BLaER1 treated with 17β-estradiol and CSF1 and Interleukin-3, amounts not matched to agents 10 nM and 100 nM (cell line): ENCODE measurements around the gene BARX1.

Experiments
- H3K27ac ChIP-seq, 11 experiments: shearing (Covaris generic); formaldehyde crosslinking; 2 replicates each; pipeline ENCODE4 v1.8.1; 2022
- H3K27me3 ChIP-seq, 11 experiments: shearing (Covaris generic); formaldehyde crosslinking; 2 replicates each; pipeline ENCODE4 v1.8.1; 2022
- H3K36me3 ChIP-seq, 11 experiments: shearing (Covaris generic); formaldehyde crosslinking; 2 replicates each; pipeline ENCODE4 v1.8.1; 2022
- H3K4me1 ChIP-seq, 10 experiments: shearing (Covaris generic); formaldehyde crosslinking; 2 replicates each; pipeline ENCODE4 v1.8.1; 2022
- H3K4me2 ChIP-seq, 11 experiments: shearing (Covaris generic); formaldehyde crosslinking; 2 replicates each; pipeline ENCODE4 v1.8.1; 2022
- H3K4me3 ChIP-seq, 10 experiments: shearing (Covaris generic); formaldehyde crosslinking; 2 replicates each; pipeline ENCODE4 v1.8.1; 2022
- H3K9ac ChIP-seq, 11 experiments: shearing (Covaris generic); formaldehyde crosslinking; 2 replicates each; pipeline ENCODE4 v1.8.1; 2022
- H3K9me3 ChIP-seq, 11 experiments: shearing (Covaris generic); formaldehyde crosslinking; replicated peaks in 1 of 11; 2 replicates each; pipeline ENCODE4 v1.8.1; 2022
- H4K20me1 ChIP-seq, 11 experiments: shearing (Covaris generic); formaldehyde crosslinking; 2 replicates each; pipeline ENCODE4 v1.8.1; 2022
- Cebpa-rat ChIP-seq, 11 experiments: shearing (Covaris generic); IDR thresholded peaks; 2 replicates each; pipeline ENCODE4 v1.8.1; 2022

The BARX1 gene

DNA sequence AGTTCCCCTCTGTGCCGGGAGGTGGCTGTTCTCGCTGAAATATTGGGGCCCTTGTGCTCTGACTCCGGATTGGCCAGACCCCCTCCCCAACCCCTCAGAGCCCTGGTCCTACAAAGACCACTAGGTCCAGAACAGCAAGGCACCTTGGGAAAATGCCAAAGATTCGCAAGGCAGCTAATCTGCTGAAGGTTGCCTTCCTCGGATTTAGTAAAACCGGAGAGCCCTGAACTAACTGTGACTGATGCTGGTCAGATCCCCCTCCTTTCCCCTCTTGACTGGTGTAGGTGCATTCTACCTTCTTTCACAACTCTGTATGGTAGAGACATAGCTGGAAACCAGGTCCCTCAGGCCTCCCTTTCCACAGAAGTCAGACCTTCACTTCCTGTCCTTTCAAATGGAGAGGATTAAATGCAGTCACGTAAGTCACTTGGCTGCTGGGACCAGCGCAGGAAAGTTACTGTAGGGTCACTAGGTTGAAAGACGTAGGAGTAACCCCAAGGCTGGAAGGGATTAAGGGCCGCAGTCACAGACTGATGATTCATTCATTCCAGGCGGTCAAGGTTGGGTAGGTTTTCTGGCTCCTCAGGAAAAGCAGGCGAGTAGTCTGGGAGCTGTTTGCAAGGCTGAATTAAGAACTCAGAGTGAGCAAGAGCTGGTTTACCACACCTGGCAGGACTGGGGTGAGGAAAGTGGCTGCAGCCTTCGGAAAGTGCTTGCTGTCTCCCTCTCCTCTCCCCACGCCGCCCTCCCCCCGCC lies 5.3 kb downstream of the BARX1 start:
- Histone ChIP-seq H4K20me1 (peaks cover 0 to 81% (median 64%) of the 10 kb centered on the region in 11 experiments; a peak in 20 of 22 replicates), H3K27me3 (peaks cover 93 to 100% (median 100%) of the 10 kb centered on the region in 11 experiments), H3K27ac (no peak overlapping the region), H3K9me3 (peaks cover 0 to 33% (median 10%) of the 10 kb centered on the region in 11 experiments; a peak in 15 of 22 replicates), H3K4me3 (no peak overlapping the region), H3K36me3 (no peaks in the 10 kb centered on the region), H3K4me2 (no peak overlapping the region), H3K4me1 (peaks cover 38 to 68% (median 56%) of the 10 kb centered on the region in 10 experiments), H3K9ac (no peak overlapping the region)
- no peak for TF ChIP-seq Cebpa-rat (IDR thresholded peaks at IDR 0.05)

GRCh38 chr9:93949073-93949693 lies 6.0 kb downstream of the BARX1 start:
- H3K9ac ChIP-seq = no peak overlapping the region
- H3K9me3 ChIP-seq = peaks cover 0 to 33% (median 10%) of the 10 kb centered on the region in 11 experiments; a peak in 15 of 22 replicates
- peaks cover 0 to 74% (median 57%) of the 10 kb centered on the region in 11 experiments; a peak in 20 of 22 replicates for H4K20me1 ChIP-seq
- peak overlapping the region in 7 of 10 experiments; percentile 7 to 31 (median 26); a peak in 5 of 20 replicates for H3K4me3 ChIP-seq
- peaks cover 93 to 100% (median 100%) of the 10 kb centered on the region in 11 experiments for H3K27me3 ChIP-seq
- TF ChIP-seq Cebpa-rat (IDR thresholded peaks at IDR 0.05) = no peak
- peak overlapping the region in 10 of 11 experiments; percentile 42 to 70 (median 60); a peak in 18 of 22 replicates for H3K4me2 ChIP-seq
- H3K27ac ChIP-seq = no peak overlapping the region
- peaks cover 33 to 64% (median 52%) of the 10 kb centered on the region in 10 experiments for H3K4me1 ChIP-seq
- no peaks in the 10 kb centered on the region for H3K36me3 ChIP-seq

DNA sequence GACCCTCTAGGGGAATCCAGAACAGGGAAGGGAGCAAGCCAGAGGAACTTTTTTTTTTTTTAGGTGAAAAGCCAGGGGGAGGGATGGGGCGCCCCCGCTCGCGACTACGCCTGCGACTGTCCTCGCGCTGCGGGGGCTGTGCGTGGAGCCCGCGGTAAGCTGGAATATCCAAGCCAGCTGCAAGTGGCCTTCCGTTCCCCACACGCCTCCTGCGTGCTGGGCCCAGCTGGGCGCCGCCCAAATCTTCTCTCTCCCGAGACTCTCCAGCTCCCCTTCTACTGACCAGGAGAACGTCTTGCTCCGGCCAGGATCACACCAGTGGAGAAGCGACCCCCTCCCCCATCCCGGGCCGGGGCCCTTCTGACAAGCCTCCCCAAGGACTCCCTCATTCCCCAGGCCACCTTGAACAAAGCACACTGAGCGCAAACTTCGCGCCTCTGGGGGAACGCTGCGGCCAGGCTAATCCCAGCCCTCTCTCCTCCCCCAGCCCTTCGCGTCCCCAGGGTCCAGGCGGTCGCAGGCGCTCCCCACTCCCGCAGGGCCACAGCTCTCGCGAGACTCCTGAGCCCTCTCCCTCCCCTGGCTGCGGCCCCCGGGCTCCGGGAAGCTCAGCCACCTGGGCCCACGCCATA lies 6.6 kb downstream of the BARX1 start:
- H3K27me3 ChIP-seq = peaks cover 93 to 100% (median 100%) of the 10 kb centered on the region in 11 experiments
- peak overlapping the region; percentile 42 to 70 (median 59) for H3K4me2 ChIP-seq
- peak overlapping the region in 7 of 10 experiments; percentile 7 to 31 (median 26); a peak in 7 of 20 replicates for H3K4me3 ChIP-seq
- H3K4me1 ChIP-seq = peaks cover 33 to 60% (median 52%) of the 10 kb centered on the region in 10 experiments
- peaks cover 0 to 33% (median 10%) of the 10 kb centered on the region in 11 experiments; a peak in 15 of 22 replicates for H3K9me3 ChIP-seq
- no peak overlapping the region for H3K27ac ChIP-seq
- H3K9ac ChIP-seq = no peak overlapping the region
- TF ChIP-seq Cebpa-rat (IDR thresholded peaks at IDR 0.05) = no peak
- peaks cover 0 to 68% (median 51%) of the 10 kb centered on the region in 11 experiments; a peak in 20 of 22 replicates for H4K20me1 ChIP-seq
- no peaks in the 10 kb centered on the region for H3K36me3 ChIP-seq

GRCh38 chr9:93947409-93948070 lies 7.6 kb downstream of the BARX1 start:
- H3K4me3 ChIP-seq = no peak overlapping the region
- peaks cover 0 to 63% (median 41%) of the 10 kb centered on the region in 11 experiments; a peak in 20 of 22 replicates for H4K20me1 ChIP-seq
- peaks cover 24 to 52% (median 45%) of the 10 kb centered on the region in 10 experiments for H3K4me1 ChIP-seq
- peaks cover 0 to 33% (median 10%) of the 10 kb centered on the region in 11 experiments; a peak in 15 of 22 replicates for H3K9me3 ChIP-seq
- H3K27ac ChIP-seq = no peak overlapping the region
- H3K4me2 ChIP-seq = peak overlapping the region in 3 of 11 experiments; percentile 21 to 62 (median 22); a peak in 3 of 22 replicates
- peaks cover 93 to 100% (median 100%) of the 10 kb centered on the region in 11 experiments for H3K27me3 ChIP-seq
- H3K9ac ChIP-seq = no peak overlapping the region
- H3K36me3 ChIP-seq = no peaks in the 10 kb centered on the region
- no peak for TF ChIP-seq Cebpa-rat (IDR thresholded peaks at IDR 0.05)

- Histone ChIP-seq H3K9me3 (peaks cover 0 to 29% (median 10%) of the 10 kb centered on the region in 11 experiments; a peak in 15 of 22 replicates), H3K27ac (no peak overlapping the region), H3K4me2 (no peak overlapping the region; a peak in 1 of 22 replicates), H3K36me3 (no peaks in the 10 kb centered on the region), H3K27me3 (peaks cover 87 to 99% (median 95%) of the 10 kb centered on the region in 11 experiments), H4K20me1 (peaks cover 0 to 51% (median 30%) of the 10 kb centered on the region in 11 experiments; a peak in 18 of 22 replicates), H3K9ac (no peak overlapping the region), H3K4me1 (peaks cover 23 to 52% (median 42%) of the 10 kb centered on the region in 10 experiments), H3K4me3 (peak overlapping the region in 1 of 10 experiments; percentile 56; a peak in 1 of 20 replicates)
- no peak for TF ChIP-seq Cebpa-rat (IDR thresholded peaks at IDR 0.05)
Measured at GRCh38 chr9:93946338-93946712, 8.8 kb downstream of the BARX1 start.

DNA sequence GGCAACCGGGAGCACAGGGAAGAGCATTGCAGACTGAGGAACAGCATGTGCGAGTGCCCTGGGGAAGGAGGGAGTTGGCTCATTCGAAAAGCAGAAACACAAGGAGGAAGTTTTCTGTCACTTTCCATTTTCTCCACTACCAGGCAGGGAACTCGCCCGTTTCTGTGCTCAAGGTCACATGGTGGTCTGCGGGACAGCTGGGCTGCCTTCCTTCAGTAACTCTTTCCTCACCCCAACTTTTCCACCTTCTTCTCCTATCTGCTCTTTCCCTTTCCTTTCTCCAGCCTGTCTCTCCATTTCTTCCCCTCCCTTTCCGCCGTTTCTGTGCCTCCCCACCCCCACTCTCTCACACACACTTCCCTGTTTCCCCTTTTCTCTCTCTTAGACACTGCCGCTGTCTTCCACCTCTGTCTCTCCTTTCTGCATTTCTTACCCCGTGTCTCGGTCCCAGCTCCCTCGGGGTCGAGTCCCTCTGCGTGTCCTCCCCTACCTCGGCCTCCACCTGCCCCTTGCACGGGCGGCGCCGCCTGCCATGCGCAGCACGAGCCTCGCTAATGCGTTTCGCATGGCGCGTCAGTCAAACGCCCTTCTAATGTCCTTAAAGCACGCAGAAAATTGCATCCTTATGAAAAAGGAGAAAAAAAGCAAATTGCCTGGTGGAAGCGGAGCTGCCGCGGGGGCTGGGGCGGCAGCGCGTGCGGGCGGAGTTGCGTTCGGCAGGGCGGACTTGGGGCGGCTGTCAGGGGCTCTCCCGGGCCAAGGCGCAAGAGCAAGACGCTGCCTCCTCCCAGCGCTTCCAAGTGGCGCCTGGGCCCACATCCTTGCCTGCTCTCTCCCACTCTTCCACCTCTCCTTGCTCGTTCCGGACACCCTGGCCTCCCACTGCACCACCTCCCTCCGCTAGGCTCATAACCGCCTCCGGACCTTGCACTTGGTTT lies 9.5 kb downstream of the BARX1 start:
- H3K4me2 ChIP-seq = peak overlapping the region; percentile 25 to 90 (median 50); a peak in 20 of 22 replicates
- peaks cover 23 to 52% (median 43%) of the 10 kb centered on the region in 10 experiments for H3K4me1 ChIP-seq
- peaks cover 0 to 44% (median 23%) of the 10 kb centered on the region in 11 experiments; a peak in 18 of 22 replicates for H4K20me1 ChIP-seq
- peak overlapping the region in 2 of 11 experiments; percentile 53 to 58; a peak in 2 of 22 replicates for H3K9ac ChIP-seq
- peak overlapping the region in 8 of 10 experiments; percentile 14 to 64 (median 40); a peak in 14 of 20 replicates for H3K4me3 ChIP-seq
- peaks cover 0 to 29% (median 10%) of the 10 kb centered on the region in 11 experiments; a peak in 15 of 22 replicates for H3K9me3 ChIP-seq
- H3K36me3 ChIP-seq = no peaks in the 10 kb centered on the region
- peak overlapping the region in 2 of 11 experiments; percentile 49 to 61; a peak in 4 of 22 replicates for H3K27ac ChIP-seq
- peaks cover 80 to 96% (median 90%) of the 10 kb centered on the region in 11 experiments for H3K27me3 ChIP-seq
- TF ChIP-seq Cebpa-rat (IDR thresholded peaks at IDR 0.05) = no peak

DNA sequence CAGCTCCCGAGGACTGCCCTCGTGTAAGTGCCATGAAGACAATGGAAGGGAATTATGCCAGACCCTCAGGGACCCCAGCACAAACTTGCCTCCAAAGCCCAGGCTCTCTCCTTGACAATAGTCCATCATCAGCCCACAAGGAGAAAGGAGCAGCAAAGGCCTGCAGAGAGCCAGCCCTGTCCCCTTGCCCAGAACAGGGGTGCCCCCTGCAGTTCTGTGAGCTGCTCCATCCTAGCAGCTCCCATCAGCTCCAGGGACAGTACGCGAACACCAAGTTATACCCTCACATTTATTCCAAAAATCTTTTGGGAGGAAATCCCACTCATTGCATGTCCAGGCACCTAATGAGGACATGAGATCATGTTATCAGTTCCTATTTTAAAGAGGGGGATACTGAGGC lies 11.1 kb downstream of the BARX1 start:
- H3K4me2 ChIP-seq = no peak overlapping the region
- TF ChIP-seq Cebpa-rat (IDR thresholded peaks at IDR 0.05) = no peak
- no peak overlapping the region for H3K9ac ChIP-seq
- peaks cover 64 to 81% (median 74%) of the 10 kb centered on the region in 11 experiments for H3K27me3 ChIP-seq
- H3K9me3 ChIP-seq = peaks cover 0 to 28% (median 13%) of the 10 kb centered on the region in 11 experiments; a peak in 16 of 22 replicates
- peaks cover 28 to 47% (median 41%) of the 10 kb centered on the region in 10 experiments for H3K4me1 ChIP-seq
- H3K27ac ChIP-seq = no peak overlapping the region
- no peaks in the 10 kb centered on the region for H3K36me3 ChIP-seq
- H4K20me1 ChIP-seq = peaks cover 0 to 30% (median 11%) of the 10 kb centered on the region in 11 experiments; a peak in 15 of 22 replicates
- no peak overlapping the region for H3K4me3 ChIP-seq
